Activated T-helper 1 cell treated with anti-CD3 and anti-CD28 coated beads, Interleukin-12 subunit alpha, Interleukin-12 subunit beta, Interleukin-2, Interleukin-4 antibody, amounts not matched to agents 30 ng/mL and 10 ng/mL and 1 ng/mL, durations not matched to agents 14 hours and 24 hours and 36 hours (primary cell): Measurements from ENCODE around the gene TRPM3. TPM values are rescaled to one million over a fixed set of nuclear protein-coding genes. Genes with fewer than 3 reads are reported as not detected.

Source experiments
- DNase-seq: peaks from one replicate; pipeline ENCODE4 v3.0.0; 2021; ENCODE audit warnings: low spot score
- H3K27ac Mint-ChIP-seq: one replicate; pipeline ENCODE4 v1.8.0; 2021; ENCODE audit warnings: mild to moderate bottlenecking, mixed read lengths
- H3K27me3 Mint-ChIP-seq: one replicate; pipeline ENCODE4 v1.8.0; 2022; ENCODE audit warnings: mild to moderate bottlenecking, moderate library complexity, mixed read lengths; ENCODE audit not compliant: insufficient read depth
- H3K36me3 Mint-ChIP-seq: one replicate; pipeline ENCODE4 v1.8.0; 2021; ENCODE audit warnings: low read depth, mixed read lengths
- H3K4me1 Mint-ChIP-seq: one replicate; pipeline ENCODE4 v1.8.0; 2021; ENCODE audit warnings: low read depth, mixed read lengths
- H3K4me3 Mint-ChIP-seq: one replicate; pipeline ENCODE4 v1.8.0; 2021; ENCODE audit warnings: mild to moderate bottlenecking, moderate library complexity, mixed read lengths
- H3K9me3 Mint-ChIP-seq: one replicate; pipeline ENCODE4 v1.8.0; 2021; ENCODE audit warnings: mixed read lengths
- intact Hi-C: fragments of 100-400 bp; cut with micrococcal nuclease; formaldehyde crosslinking; loops from one replicate; pipeline ENCODE4 v1.15.1; 2024
- total RNA-seq: library from RNA; stranded (reverse); gene quantifications from 2 replicates; pipeline ENCODE4 v1.2.3, GENCODE V29; 2022

The TRPM3 gene
- total RNA-seq, 1 donor from 2014 or later: not detected

- Mint-ChIP-seq H3K27ac (no peak overlapping the region), H3K4me3 (no peak overlapping the region), H3K27me3 (peaks cover 2% of the 10 kb centered on the region), H3K4me1 (no peaks in the 10 kb centered on the region), H3K9me3 (no peaks in the 10 kb centered on the region), H3K36me3 (peaks cover 2% of the 10 kb centered on the region)
- intact Hi-C loops: no loop called here
- DNase-seq: no peak
Observed at GRCh38 chr9:70587201-70587600, 534.2 kb downstream of the TRPM3 start.

GRCh38 chr9:70586476-70586875 is 534.9 kb downstream of the TRPM3 start:
- no peaks in the 10 kb centered on the region for H3K9me3 Mint-ChIP-seq
- no peaks in the 10 kb centered on the region for H3K4me1 Mint-ChIP-seq
- no peak for DNase-seq
- H3K27me3 Mint-ChIP-seq: peaks cover 2% of the 10 kb centered on the region
- H3K27ac Mint-ChIP-seq: no peak overlapping the region
- peaks cover 2% of the 10 kb centered on the region for H3K36me3 Mint-ChIP-seq
- no peak overlapping the region for H3K4me3 Mint-ChIP-seq
- intact Hi-C loops: no loop called here

GRCh38 chr9:70581955-70582350 is 539.5 kb downstream of the TRPM3 start:
- Mint-ChIP-seq H3K36me3 (no peaks in the 10 kb centered on the region), H3K27ac (no peak overlapping the region), H3K4me3 (no peak overlapping the region), H3K9me3 (no peaks in the 10 kb centered on the region), H3K27me3 (no peaks in the 10 kb centered on the region), H3K4me1 (no peaks in the 10 kb centered on the region)
- no peak for DNase-seq
- intact Hi-C loops: no loop called here

- no peaks in the 10 kb centered on the region for H3K4me1 Mint-ChIP-seq
- H3K27me3 Mint-ChIP-seq: no peaks in the 10 kb centered on the region
- intact Hi-C loops: no loop called here
- no peak overlapping the region for H3K4me3 Mint-ChIP-seq
- no peak overlapping the region for H3K27ac Mint-ChIP-seq
- DNase-seq: no peak
- no peaks in the 10 kb centered on the region for H3K9me3 Mint-ChIP-seq
- no peaks in the 10 kb centered on the region for H3K36me3 Mint-ChIP-seq
Observed at GRCh38 chr9:70581214-70581954, 540.0 kb downstream of the TRPM3 start.

- no peaks in the 10 kb centered on the region for H3K27me3 Mint-ChIP-seq
- no peaks in the 10 kb centered on the region for H3K4me1 Mint-ChIP-seq
- intact Hi-C loops: no loop called here
- H3K36me3 Mint-ChIP-seq: no peaks in the 10 kb centered on the region
- no peaks in the 10 kb centered on the region for H3K9me3 Mint-ChIP-seq
- no peak overlapping the region for H3K27ac Mint-ChIP-seq
- no peak for DNase-seq
- H3K4me3 Mint-ChIP-seq: no peak overlapping the region
Observed at GRCh38 chr9:70580606-70581195, 540.7 kb downstream of the TRPM3 start.

- no peaks in the 10 kb centered on the region for H3K27me3 Mint-ChIP-seq
- no peak for DNase-seq
- H3K27ac Mint-ChIP-seq: no peak overlapping the region
- H3K4me3 Mint-ChIP-seq: no peak overlapping the region
- H3K9me3 Mint-ChIP-seq: no peaks in the 10 kb centered on the region
- no peaks in the 10 kb centered on the region for H3K4me1 Mint-ChIP-seq
- no peaks in the 10 kb centered on the region for H3K36me3 Mint-ChIP-seq
- intact Hi-C loops: no loop called here
Observed at GRCh38 chr9:70579686-70580085, 541.7 kb downstream of the TRPM3 start.

GRCh38 chr9:70578720-70579119 is 542.7 kb downstream of the TRPM3 start:
- H3K4me3 Mint-ChIP-seq: no peak overlapping the region
- peaks cover 5% of the 10 kb centered on the region for H3K36me3 Mint-ChIP-seq
- no peak overlapping the region for H3K27ac Mint-ChIP-seq
- no peaks in the 10 kb centered on the region for H3K4me1 Mint-ChIP-seq
- intact Hi-C loops: no loop called here
- no peak for DNase-seq
- no peaks in the 10 kb centered on the region for H3K9me3 Mint-ChIP-seq
- no peaks in the 10 kb centered on the region for H3K27me3 Mint-ChIP-seq

GRCh38 chr9:70577671-70578070 is 543.8 kb downstream of the TRPM3 start:
- Mint-ChIP-seq H3K4me1 (no peaks in the 10 kb centered on the region), H3K27ac (no peak overlapping the region), H3K4me3 (no peak overlapping the region), H3K27me3 (no peaks in the 10 kb centered on the region), H3K36me3 (peaks cover 5% of the 10 kb centered on the region), H3K9me3 (no peaks in the 10 kb centered on the region)
- DNase-seq: no peak
- intact Hi-C loops: no loop called here

GRCh38 chr9:70576116-70576515 is 545.3 kb downstream of the TRPM3 start:
- intact Hi-C loops: no loop called here
- DNase-seq: no peak
- H3K27ac Mint-ChIP-seq: no peak overlapping the region
- no peaks in the 10 kb centered on the region for H3K9me3 Mint-ChIP-seq
- H3K4me3 Mint-ChIP-seq: no peak overlapping the region
- no peaks in the 10 kb centered on the region for H3K27me3 Mint-ChIP-seq
- H3K4me1 Mint-ChIP-seq: no peaks in the 10 kb centered on the region
- peaks cover 7% of the 10 kb centered on the region for H3K36me3 Mint-ChIP-seq

- Mint-ChIP-seq H3K27ac (no peak overlapping the region), H3K4me3 (no peak overlapping the region), H3K4me1 (no peaks in the 10 kb centered on the region), H3K9me3 (no peaks in the 10 kb centered on the region), H3K36me3 (peaks cover 7% of the 10 kb centered on the region), H3K27me3 (no peaks in the 10 kb centered on the region)
- no peak for DNase-seq
- intact Hi-C loops: no loop called here
Observed at GRCh38 chr9:70574151-70574837, 547.1 kb downstream of the TRPM3 start.

- Mint-ChIP-seq H3K4me1 (no peaks in the 10 kb centered on the region), H3K9me3 (no peaks in the 10 kb centered on the region), H3K4me3 (no peak overlapping the region), H3K36me3 (peaks cover 7% of the 10 kb centered on the region), H3K27me3 (no peaks in the 10 kb centered on the region), H3K27ac (no peak overlapping the region)
- intact Hi-C loops: no loop called here
- DNase-seq: no peak
Observed at GRCh38 chr9:70573308-70573707, 548.1 kb downstream of the TRPM3 start.

- no peak for DNase-seq
Observed at GRCh38 chr9:70571258-70571657, 550.2 kb downstream of the TRPM3 start.

GRCh38 chr9:70569791-70570190 is 551.6 kb downstream of the TRPM3 start:
- no peak for DNase-seq
- no peak overlapping the region for H3K27ac Mint-ChIP-seq
- H3K4me1 Mint-ChIP-seq: peaks cover 19% of the 10 kb centered on the region
- intact Hi-C loops: loop anchor here (10.0 kb wide), 1 partner anchor 1915 kb away; no protein-coding TSS in a partner anchor
- H3K9me3 Mint-ChIP-seq: no peaks in the 10 kb centered on the region
- H3K36me3 Mint-ChIP-seq: peaks cover 7% of the 10 kb centered on the region
- H3K27me3 Mint-ChIP-seq: peaks cover 2% of the 10 kb centered on the region
- H3K4me3 Mint-ChIP-seq: no peak overlapping the region

More at GRCh38 chr9:70571258-70571657, 550.2 kb downstream of the TRPM3 start:
- H3K4me3 Mint-ChIP-seq: no peak overlapping the region
- intact Hi-C loops: no loop called here
- no peaks in the 10 kb centered on the region for H3K27me3 Mint-ChIP-seq
- H3K36me3 Mint-ChIP-seq: peaks cover 7% of the 10 kb centered on the region
- H3K27ac Mint-ChIP-seq: no peak overlapping the region
- no peaks in the 10 kb centered on the region for H3K9me3 Mint-ChIP-seq
- peaks cover 9% of the 10 kb centered on the region for H3K4me1 Mint-ChIP-seq
